Activated CD8-positive, alpha-beta T cell treated with anti-CD3 and anti-CD28 coated beads for 36 hours (primary cell): ENCODE results near the gene DAP3. TPM values are rescaled to one million over a fixed set of nuclear protein-coding genes. Genes with fewer than 3 reads are reported as not detected.

ENCODE experiments used
- ATAC-seq: fragments of 200-7000 bp; cut with Tn5 transposase; one replicate; pipeline ENCODE4 v1.10.0; 2021; ENCODE audit warnings: mild to moderate bottlenecking, moderate library complexity
- CTCF ChIA-PET: fragments of 350-600 bp; sonication (Branson Sonifier 250); formaldehyde crosslinking; loops from one replicate; lab custom pipeline; 2021; ENCODE audit warnings: antibody characterized with exemption; lab: Charles Lee
- POLR2A ChIA-PET: fragments of 350-600 bp; sonication (Branson Sonifier 250); formaldehyde crosslinking; loops from one replicate; lab custom pipeline; 2021; ENCODE audit warnings: antibody characterized with exemption; lab: Charles Lee
- DNase-seq: peaks from one replicate; pipeline ENCODE4 v3.0.0-alpha.2; 2020
- H3K27ac Mint-ChIP-seq: one replicate; pipeline ENCODE4 v1.8.0; 2021; ENCODE audit warnings: mild to moderate bottlenecking, mixed read lengths
- H3K27me3 Mint-ChIP-seq: one replicate; pipeline ENCODE4 v1.8.0; 2021; ENCODE audit warnings: mixed read lengths
- H3K36me3 Mint-ChIP-seq: one replicate; pipeline ENCODE4 v1.8.0; 2021; ENCODE audit warnings: low read depth, mixed read lengths
- H3K4me1 Mint-ChIP-seq: one replicate; pipeline ENCODE4 v1.8.0; 2021; ENCODE audit warnings: low read depth, mixed read lengths
- H3K4me3 Mint-ChIP-seq: one replicate; pipeline ENCODE4 v1.8.0; 2021; ENCODE audit warnings: mild to moderate bottlenecking, moderate library complexity, mixed read lengths
- H3K9me3 Mint-ChIP-seq: one replicate; pipeline ENCODE4 v1.8.0; 2021; ENCODE audit warnings: mixed read lengths
- intact Hi-C: fragments of 100-400 bp; cut with micrococcal nuclease; formaldehyde crosslinking; loops from one replicate; pipeline ENCODE4 v1.10.0; 2022
- total RNA-seq, 2 experiments: library from RNA; stranded (reverse); gene quantifications; one replicate each; pipeline ENCODE4 v1.2.3, GENCODE V29; 2021
- TF ChIP-seq, protein P1 (sequence below): fragments of 200-600 bp; IDR thresholded peaks from one replicate; pipeline ENCODE4 v1.8.0; 2022; ENCODE audit warnings: antibody characterized with exemption, mild to moderate bottlenecking

DAP3 gene
- total RNA-seq, 2 experiments from 2014 or later = 160 to 173 TPM

DNA sequence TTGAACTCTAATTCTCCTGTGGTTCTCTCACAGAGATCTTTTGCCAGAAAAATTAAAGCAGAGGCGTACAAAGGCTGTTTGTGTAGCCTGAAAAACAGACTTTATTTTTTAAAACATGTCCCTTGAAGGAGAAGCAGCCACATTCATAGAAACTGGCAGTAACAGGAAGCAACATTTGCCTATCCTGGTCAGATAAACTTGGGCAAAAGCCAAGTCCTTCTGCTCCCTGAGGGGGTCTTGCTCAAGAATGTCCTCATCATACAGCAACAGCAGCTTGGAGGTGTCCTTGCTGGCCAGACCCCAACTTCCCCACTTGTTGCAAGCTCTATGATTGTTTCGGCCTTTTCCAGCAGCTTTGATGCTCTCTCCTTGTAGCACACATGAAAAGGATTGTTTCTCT, 42.6 kb upstream of the DAP3 start:
- POLR2A ChIA-PET = no interaction called here
- no peak for ATAC-seq

GRCh38 chr1:155648207-155649147, 40.4 kb upstream of the DAP3 start:
- ChIA-PET POLR2A (no interaction called here), CTCF (interaction anchor here (0.8 to 1.7 kb wide), 2 partner anchors 34 to 398 kb away, joined by 3 to 4 read pairs; no protein-coding TSS in a partner anchor)
- no peaks in the 10 kb centered on the region for H3K4me1 Mint-ChIP-seq
- peaks cover 2% of the 10 kb centered on the region for H3K27me3 Mint-ChIP-seq
- H3K27ac Mint-ChIP-seq = no peak overlapping the region
- DNase-seq = no peak
- intact Hi-C loops = no loop called here
- no peak overlapping the region for H3K4me3 Mint-ChIP-seq
- H3K9me3 Mint-ChIP-seq = peaks cover 3% of the 10 kb centered on the region
- TF ChIP-seq, protein P1, sequence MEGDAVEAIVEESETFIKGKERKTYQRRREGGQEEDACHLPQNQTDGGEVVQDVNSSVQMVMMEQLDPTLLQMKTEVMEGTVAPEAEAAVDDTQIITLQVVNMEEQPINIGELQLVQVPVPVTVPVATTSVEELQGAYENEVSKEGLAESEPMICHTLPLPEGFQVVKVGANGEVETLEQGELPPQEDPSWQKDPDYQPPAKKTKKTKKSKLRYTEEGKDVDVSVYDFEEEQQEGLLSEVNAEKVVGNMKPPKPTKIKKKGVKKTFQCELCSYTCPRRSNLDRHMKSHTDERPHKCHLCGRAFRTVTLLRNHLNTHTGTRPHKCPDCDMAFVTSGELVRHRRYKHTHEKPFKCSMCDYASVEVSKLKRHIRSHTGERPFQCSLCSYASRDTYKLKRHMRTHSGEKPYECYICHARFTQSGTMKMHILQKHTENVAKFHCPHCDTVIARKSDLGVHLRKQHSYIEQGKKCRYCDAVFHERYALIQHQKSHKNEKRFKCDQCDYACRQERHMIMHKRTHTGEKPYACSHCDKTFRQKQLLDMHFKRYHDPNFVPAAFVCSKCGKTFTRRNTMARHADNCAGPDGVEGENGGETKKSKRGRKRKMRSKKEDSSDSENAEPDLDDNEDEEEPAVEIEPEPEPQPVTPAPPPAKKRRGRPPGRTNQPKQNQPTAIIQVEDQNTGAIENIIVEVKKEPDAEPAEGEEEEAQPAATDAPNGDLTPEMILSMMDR = no peak
- no peaks in the 10 kb centered on the region for H3K36me3 Mint-ChIP-seq
- peak; percentile 39 for ATAC-seq

More for the DNA sequence above, 42.6 kb upstream of the DAP3 start:
- no peak for DNase-seq
- Mint-ChIP-seq H3K36me3 (peaks cover 10% of the 10 kb centered on the region), H3K4me3 (no peak overlapping the region), H3K4me1 (no peaks in the 10 kb centered on the region), H3K9me3 (peaks cover 23% of the 10 kb centered on the region), H3K27ac (no peak overlapping the region), H3K27me3 (peaks cover 2% of the 10 kb centered on the region)
- CTCF ChIA-PET = interaction anchor here (0.6 to 1.7 kb wide), 3 partner anchors 8 to 396 kb away, joined by 3 to 4 read pairs (median 3); no protein-coding TSS in a partner anchor
- TF ChIP-seq, protein P1 = no peak
- intact Hi-C loops = no loop called here

- no peak for ATAC-seq
- ChIA-PET POLR2A (no interaction called here), CTCF (no interaction called here)
- H3K27me3 Mint-ChIP-seq = peaks cover 2% of the 10 kb centered on the region
- no peak for DNase-seq
- H3K4me3 Mint-ChIP-seq = no peak overlapping the region
- no peaks in the 10 kb centered on the region for H3K4me1 Mint-ChIP-seq
- H3K27ac Mint-ChIP-seq = no peak overlapping the region
- no peaks in the 10 kb centered on the region for H3K9me3 Mint-ChIP-seq
- intact Hi-C loops = no loop called here
- TF ChIP-seq, protein P1 = no peak
- no peaks in the 10 kb centered on the region for H3K36me3 Mint-ChIP-seq
Measured at GRCh38 chr1:155649676-155650075, 39.2 kb upstream of the DAP3 start.

- Mint-ChIP-seq H3K36me3 (no peaks in the 10 kb centered on the region), H3K9me3 (no peaks in the 10 kb centered on the region), H3K27me3 (peaks cover 2% of the 10 kb centered on the region), H3K4me3 (no peak overlapping the region), H3K4me1 (no peaks in the 10 kb centered on the region), H3K27ac (no peak overlapping the region)
- TF ChIP-seq, protein P1 = no peak
- intact Hi-C loops = no loop called here
- no peak for ATAC-seq
- ChIA-PET CTCF (no interaction called here), POLR2A (no interaction called here)
- no peak for DNase-seq
Measured at GRCh38 chr1:155650231-155650757, 38.6 kb upstream of the DAP3 start.
